ENCODE results near the gene APPBP2.
A peak's percentile ranks its signal among the peaks of the same experiment; 100 is the strongest.
"Not testable (repeated sequence)": the region's sequence is repeated elsewhere in the genome, so short reads cannot be mapped to it uniquely, and the experiment has no call there.

Gene APPBP2

DNA sequence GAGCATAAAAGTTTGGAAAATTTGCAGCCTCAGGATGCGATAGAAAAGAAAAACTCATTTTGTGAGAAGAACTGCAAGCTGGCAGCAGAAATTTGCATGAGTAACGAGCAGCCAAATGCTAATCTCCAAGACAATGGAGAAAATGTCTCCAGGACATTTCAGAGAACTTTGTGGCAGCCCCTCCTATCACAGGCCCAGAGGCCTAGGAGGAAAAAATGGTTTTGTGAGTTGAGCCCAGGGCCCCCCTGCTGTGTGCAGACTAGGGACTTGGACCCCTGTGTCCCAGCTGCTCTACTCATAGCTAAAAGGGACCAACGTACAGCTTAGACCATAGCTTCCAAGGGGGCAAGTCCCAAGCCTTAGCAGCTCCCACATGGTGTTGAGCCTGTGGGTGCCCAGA, 34.3 kb downstream of the APPBP2 start:
- no peak for DNase-seq

- DNase-seq: not testable (repeated sequence)
Measured at GRCh38 chr17:60490594-60490993, 35.4 kb downstream of the APPBP2 start.

- DNase-seq: no peak
Measured at GRCh38 chr17:60481604-60482003, 44.4 kb downstream of the APPBP2 start.

- DNase-seq: no peak
Measured at GRCh38 chr17:60473788-60474187, 52.3 kb downstream of the APPBP2 start.

GRCh38 chr17:60472449-60472848, 53.6 kb downstream of the APPBP2 start:
- DNase-seq: no peak

GRCh38 chr17:60471451-60471850, 54.6 kb downstream of the APPBP2 start:
- no peak for DNase-seq

DNA sequence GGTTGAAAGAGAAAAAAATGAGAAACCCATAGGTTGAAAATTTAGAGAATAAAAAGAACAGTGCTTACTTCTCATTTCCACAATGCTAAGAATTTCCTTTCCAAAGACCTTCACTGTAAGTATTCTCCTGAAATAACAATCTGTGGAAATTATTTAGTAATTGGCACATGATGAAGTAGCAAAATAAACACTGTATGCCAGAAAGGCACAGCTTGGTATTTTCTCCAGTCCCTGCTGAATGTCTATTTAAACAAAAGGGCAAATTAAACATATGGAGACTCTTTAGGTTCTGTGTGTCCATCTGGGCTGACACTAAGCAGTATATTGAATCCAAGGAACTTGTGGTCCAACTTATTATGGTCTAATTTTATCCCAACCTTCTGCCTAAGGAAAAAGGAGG, 57.7 kb downstream of the APPBP2 start:
- DNase-seq: no peak

- DNase-seq: no peak
Measured at GRCh38 chr17:60464343-60464742, 61.7 kb downstream of the APPBP2 start.

GRCh38 chr17:60463157-60463835, 62.7 kb downstream of the APPBP2 start:
- DNase-seq: no peak

- DNase-seq: no peak
Measured at GRCh38 chr17:60461584-60461983, 64.5 kb downstream of the APPBP2 start.

DNA sequence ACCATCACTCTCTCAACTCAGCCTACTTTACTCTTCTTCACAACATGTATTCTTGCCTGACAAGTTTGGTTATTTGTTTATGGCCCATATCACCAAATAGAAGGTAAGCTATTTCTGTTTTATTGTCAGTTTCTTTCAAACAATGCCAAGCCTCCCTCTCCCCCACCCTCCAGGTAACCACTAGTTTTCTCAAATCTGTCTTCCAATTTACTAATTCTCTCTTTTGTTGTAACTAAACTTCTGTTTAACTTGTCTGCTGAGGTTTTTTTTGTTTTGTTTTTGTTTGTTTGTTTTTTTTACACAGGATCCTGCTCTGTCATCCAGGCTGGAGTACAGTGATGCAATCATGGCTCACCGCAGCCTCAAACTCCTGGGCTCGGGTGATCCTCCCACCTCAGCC, 68.9 kb downstream of the APPBP2 start:
- DNase-seq: no peak

GRCh38 chr17:60455378-60455777, 70.7 kb downstream of the APPBP2 start:
- no peak for DNase-seq

GRCh38 chr17:60451965-60452364, 74.1 kb downstream of the APPBP2 start:
- DNase-seq: no peak

DNA sequence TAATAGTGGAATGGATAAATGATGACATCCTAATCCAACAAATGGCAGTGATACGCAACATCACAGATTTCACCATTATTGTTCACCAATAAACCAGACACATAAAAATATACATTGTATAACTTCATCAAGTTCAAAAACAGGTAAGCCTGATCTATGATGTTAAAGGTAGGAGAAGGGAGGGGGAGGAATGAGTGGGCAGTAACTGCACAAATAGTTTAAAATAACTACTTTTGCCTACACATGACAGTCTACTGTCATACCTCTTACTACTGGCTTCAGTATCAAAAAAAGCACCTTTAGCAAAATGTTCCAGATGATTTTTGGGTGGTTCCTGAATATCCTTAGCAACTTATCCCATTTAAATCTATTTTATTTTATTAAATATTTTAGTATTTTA, 75.0 kb downstream of the APPBP2 start:
- DNase-seq: no peak

DNA sequence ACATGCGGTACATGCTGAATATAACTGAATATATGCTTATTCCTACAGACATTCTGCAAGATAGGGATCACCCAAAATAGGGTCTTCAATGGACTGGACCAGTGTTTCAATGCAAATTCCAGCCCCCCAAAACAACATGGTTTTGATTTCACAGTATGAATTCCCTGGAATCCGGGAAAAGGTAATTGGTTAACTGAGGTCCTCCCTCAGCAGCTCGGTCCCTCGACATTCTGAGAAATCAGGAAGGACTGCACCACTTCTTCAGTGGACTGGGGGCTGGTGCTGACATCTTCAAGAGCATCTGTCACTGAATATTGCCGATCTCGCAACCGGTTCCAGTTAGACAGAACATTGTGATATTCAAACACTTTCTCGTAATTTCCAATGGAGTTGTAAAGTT, 78.7 kb downstream of the APPBP2 start:
- no peak for DNase-seq

DNA sequence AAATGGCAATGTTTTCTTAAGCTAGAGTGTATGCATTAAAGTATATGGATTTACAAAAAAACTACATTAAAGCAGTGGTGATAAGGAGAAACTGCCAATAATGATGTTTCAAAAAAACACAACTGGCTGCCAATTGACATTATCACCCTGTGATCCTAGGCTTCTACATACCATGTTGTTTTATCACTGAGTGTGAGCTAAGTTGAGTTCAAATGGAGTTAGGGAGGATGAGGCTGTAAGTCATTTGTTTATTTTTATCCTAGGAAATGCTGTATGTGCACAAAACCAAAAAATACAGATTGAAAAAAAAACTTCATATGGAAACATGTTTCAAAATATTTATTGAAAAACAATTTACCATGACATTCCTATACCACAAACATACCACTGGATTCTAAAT, 80.9 kb downstream of the APPBP2 start:
- DNase-seq: no peak

DNA sequence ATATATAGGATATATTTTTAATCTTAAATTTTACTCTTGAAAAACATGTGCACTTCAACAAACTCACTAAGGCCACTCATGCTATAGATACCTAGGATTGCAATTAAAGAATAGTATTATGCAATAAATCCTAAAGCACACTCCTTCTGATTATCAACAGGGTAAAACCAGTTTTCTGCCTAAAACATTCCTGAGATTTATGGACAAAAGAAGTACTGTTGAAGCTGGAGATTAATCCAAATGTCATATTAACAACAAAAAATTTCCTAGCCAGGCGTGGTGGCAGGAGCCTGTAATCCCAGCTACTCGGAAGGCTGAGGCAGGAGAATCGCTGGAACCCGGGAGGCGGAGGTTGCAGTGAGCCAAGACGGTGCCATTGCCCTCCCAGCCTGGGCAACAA, 82.3 kb downstream of the APPBP2 start:
- DNase-seq: no peak

DNA sequence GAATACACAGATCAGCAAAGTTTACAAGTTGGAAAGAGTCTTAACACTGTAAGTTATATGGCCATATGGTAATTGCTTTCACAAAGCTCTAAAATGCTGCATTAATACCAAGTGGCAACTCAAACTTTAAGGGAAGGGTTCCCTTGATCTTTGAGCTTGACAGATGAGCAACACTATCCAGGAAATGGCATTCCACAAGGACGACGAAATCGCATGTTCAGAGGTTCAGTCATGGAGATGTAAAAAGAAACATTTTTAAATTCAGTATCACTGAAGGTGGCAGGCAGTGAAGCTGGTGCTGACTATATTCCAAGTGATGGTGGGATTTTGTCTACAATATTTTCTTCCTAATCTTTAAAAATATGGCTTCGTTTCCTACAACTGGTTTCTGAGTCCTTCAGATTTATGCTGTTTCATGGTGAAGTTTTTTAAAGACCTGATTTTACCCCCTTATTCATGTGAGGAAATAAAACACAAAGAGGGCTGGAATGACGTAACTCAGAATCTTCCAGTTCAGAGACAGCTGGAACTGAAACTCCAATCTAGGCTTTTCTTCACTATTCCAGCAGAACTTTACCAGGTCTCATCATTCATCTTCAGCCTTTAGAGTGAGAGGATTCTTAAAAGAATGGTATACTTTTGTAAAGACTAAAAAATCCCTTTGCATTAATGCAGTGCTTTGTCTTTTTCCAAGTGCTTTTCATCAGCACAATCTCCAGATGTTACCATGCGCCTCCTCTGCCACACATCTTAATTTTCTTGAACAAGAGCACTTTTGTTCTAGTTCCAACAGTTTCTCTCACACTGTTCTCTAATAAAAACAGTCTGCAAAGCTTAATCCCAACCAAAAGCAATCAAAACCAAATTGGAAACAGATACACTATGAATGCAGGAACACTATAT, 83.5 kb downstream of the APPBP2 start:
- no peak for DNase-seq

DNA sequence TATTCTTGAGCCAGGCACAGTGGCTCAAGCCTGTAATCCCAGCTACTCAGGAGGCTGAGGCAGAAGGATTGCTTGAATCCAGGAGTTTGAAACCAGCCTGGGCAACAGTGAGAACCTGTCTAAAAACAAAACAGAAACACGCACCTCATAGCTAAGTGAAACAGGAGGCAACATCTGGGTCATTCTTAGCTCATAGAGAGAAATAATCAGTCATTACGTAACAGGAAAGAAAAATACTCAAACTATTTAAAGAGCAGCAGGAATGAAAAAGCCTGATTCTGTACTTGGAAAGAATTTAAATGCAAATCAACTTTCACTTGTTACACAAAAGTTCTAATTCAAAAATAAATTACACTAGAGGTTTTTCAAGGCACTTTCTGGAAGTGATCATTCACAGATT, 86.5 kb downstream of the APPBP2 start:
- DNase-seq: no peak

- no peak for DNase-seq
Measured at GRCh38 chr17:60436676-60437075, 89.4 kb downstream of the APPBP2 start.

- DNase-seq: peak; percentile 57 to 71
Measured at GRCh38 chr17:60435244-60436167, 90.5 kb downstream of the APPBP2 start.

DNA sequence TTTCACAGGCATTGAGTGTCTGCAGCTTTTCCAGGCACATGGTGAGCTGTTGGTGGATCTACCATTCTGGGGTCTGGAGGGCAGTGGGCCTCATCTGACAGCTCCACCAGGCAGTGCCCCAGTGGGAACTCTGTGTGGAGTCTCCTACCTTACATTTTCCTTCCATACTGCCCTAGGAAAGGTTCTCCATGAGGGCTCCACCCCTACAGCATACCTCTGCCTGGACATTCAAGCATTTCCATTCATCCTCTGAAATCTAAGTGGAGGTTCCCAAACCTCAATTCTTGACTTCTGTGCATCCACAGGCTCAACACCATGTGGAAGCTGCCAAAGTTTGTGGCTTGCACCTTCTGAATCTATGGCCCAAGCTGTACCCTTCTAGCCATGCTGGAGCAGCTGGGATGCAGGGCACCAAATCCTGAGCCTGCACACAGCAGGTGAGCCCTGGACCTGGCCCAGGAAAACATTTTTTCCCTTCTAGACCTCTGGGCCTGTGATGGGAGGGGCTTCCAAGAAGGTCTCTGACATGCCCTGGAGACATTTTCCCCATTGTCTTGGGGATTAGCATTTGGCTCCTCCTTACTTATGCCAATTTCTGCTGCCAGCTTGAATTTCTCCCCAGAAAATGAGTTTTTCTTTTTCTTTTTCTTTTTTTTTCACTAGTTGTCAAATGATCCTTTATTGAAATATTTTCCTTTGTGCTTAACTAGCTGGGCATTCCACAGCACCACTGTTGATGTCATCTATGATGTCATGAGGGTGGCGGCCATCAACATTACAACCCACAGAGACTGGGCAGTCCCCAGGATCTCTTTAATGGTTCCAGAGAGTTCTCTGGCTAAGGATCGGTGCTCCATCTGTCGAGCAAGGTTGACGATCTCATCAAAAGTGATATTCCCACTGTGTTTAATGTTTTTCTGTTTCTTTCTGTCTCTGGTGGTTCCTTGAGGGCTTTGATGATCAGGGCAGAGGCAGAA, 92.7 kb downstream of the APPBP2 start:
- DNase-seq: not testable (repeated sequence)

All from CD4-positive, alpha-beta T cell treated with Interleukin-1 beta for 1 hour (primary cell).